ENCODE measurements around the gene LRRC8C. TPM values are rescaled to one million over a fixed set of nuclear protein-coding genes. Genes with fewer than 3 reads are reported as not detected.

Gene LRRC8C
- total RNA-seq, 1 donor from 2014 or later = 2.3 TPM

- Histone ChIP-seq H3K9me3 (ENCODE audit: insufficient read depth, low read depth, low read length) (no peaks in the 10 kb centered on the region), H3K27me3 (ENCODE audit: insufficient read depth, low read length) (no peaks in the 10 kb centered on the region), H3K27ac (ENCODE audit: low read depth, low read length) (no peak overlapping the region), H4K20me1 (ENCODE audit: insufficient read depth, low read length) (no peaks in the 10 kb centered on the region), H3K79me2 (ENCODE audit: insufficient read depth, low read length) (peaks cover 16% of the 10 kb centered on the region), H3K9ac (ENCODE audit: low read length) (no peak overlapping the region), H3K4me1 (ENCODE audit: insufficient read depth, low read length) (peaks cover 15% of the 10 kb centered on the region), H3K36me3 (ENCODE audit: insufficient read depth, low read length) (no peaks in the 10 kb centered on the region), H2AFZ (ENCODE audit: low read depth, low read length) (no peak overlapping the region), H3K4me3 (ENCODE audit: insufficient read depth, low read depth, low read length) (no peak overlapping the region), H3K4me2 (ENCODE audit: low read length) (no peak overlapping the region)
- FAIRE-seq (no peak), DNase-seq (ENCODE audit: low read depth) (no peak)
- Mint-ChIP-seq H3K4me1 (ENCODE audit: low read depth, unreplicated experiment) (peaks cover 8% of the 10 kb centered on the region), H3K36me3 (ENCODE audit: low read depth, unreplicated experiment) (no peaks in the 10 kb centered on the region), H3K4me3 (ENCODE audit: unreplicated experiment) (no peak overlapping the region), H3K27me3 (ENCODE audit: low read depth, unreplicated experiment) (peaks cover 7% of the 10 kb centered on the region), H3K27ac (ENCODE audit: unreplicated experiment) (no peak overlapping the region), H3K9me3 (ENCODE audit: unreplicated experiment) (no peaks in the 10 kb centered on the region)
- no peak for TF ChIP-seq EZH2 (IDR thresholded peaks at IDR 0.05; ENCODE audit: insufficient read depth, low read length)
- TF ChIP-seq CTCF (IDR thresholded peaks at IDR 0.05; ENCODE audit: insufficient read depth, low read depth, low read length) = no peak
These were observed 2.9 kb upstream of the LRRC8C start for GRCh38 chr1:89630048-89630447.

- Mint-ChIP-seq H3K4me3 (ENCODE audit: unreplicated experiment) (peak overlapping the region; percentile 91), H3K27ac (ENCODE audit: unreplicated experiment) (peak overlapping the region; percentile 86), H3K9me3 (ENCODE audit: unreplicated experiment) (no peaks in the 10 kb centered on the region), H3K4me1 (ENCODE audit: low read depth, unreplicated experiment) (peaks cover 11% of the 10 kb centered on the region), H3K27me3 (ENCODE audit: low read depth, unreplicated experiment) (peaks cover 7% of the 10 kb centered on the region), H3K36me3 (ENCODE audit: low read depth, unreplicated experiment) (no peaks in the 10 kb centered on the region)
- Histone ChIP-seq H3K79me2 (ENCODE audit: insufficient read depth, low read length) (peaks cover 23% of the 10 kb centered on the region), H3K4me1 (ENCODE audit: insufficient read depth, low read length) (peaks cover 24% of the 10 kb centered on the region), H3K4me2 (ENCODE audit: low read length) (peak overlapping the region; percentile 86), H2AFZ (ENCODE audit: low read depth, low read length) (peak overlapping the region; percentile 92), H3K4me3 (ENCODE audit: insufficient read depth, low read depth, low read length) (peak overlapping the region; percentile 78), H3K9ac (ENCODE audit: low read length) (peak overlapping the region; percentile 83), H3K9me3 (ENCODE audit: insufficient read depth, low read depth, low read length) (no peaks in the 10 kb centered on the region), H4K20me1 (ENCODE audit: insufficient read depth, low read length) (no peaks in the 10 kb centered on the region), H3K36me3 (ENCODE audit: insufficient read depth, low read length) (no peaks in the 10 kb centered on the region), H3K27me3 (ENCODE audit: insufficient read depth, low read length) (no peaks in the 10 kb centered on the region), H3K27ac (ENCODE audit: low read depth, low read length) (peak overlapping the region; percentile 43)
- TF ChIP-seq EZH2 (IDR thresholded peaks at IDR 0.05; ENCODE audit: insufficient read depth, low read length) = no peak
- no peak for TF ChIP-seq CTCF (IDR thresholded peaks at IDR 0.05; ENCODE audit: insufficient read depth, low read depth, low read length)
- FAIRE-seq (no peak), DNase-seq (ENCODE audit: low read depth) (peak; percentile 6)
These were observed 884 bp upstream of the LRRC8C start for GRCh38 chr1:89631816-89632656.

Measured in astrocyte (in vitro differentiated cells and primary cell).